H1 (cell line): ENCODE data around the gene TIMM29. TPM values are rescaled to one million over a fixed set of nuclear protein-coding genes. Genes with fewer than 3 reads are reported as not detected.

Experiments
- GTF2F1 ChIP-seq: IDR thresholded peaks from 2 replicates; pipeline ENCODE4 v1.6.1; 2012; ENCODE audit warnings: low read depth, low read length, improper control_type of control experiment, borderline replicate concordance
- JUN ChIP-seq: IDR thresholded peaks from 2 replicates; pipeline ENCODE4 v1.6.1; 2011; ENCODE audit warnings: low read depth, mild to moderate bottlenecking, improper control_type of control experiment, low read length
- MAFK ChIP-seq: IDR thresholded peaks from 2 replicates; pipeline ENCODE4 v1.6.1; 2012; ENCODE audit warnings: low read depth, mild to moderate bottlenecking, improper control_type of control experiment, low read length
- MAX ChIP-seq: IDR thresholded peaks from 2 replicates; pipeline ENCODE4 v1.6.1; 2012; ENCODE audit warnings: inconsistent platforms
- POLR2AphosphoS5 ChIP-seq: IDR thresholded peaks from 2 replicates; pipeline ENCODE4 v1.6.1; 2011; ENCODE audit warnings: low read depth, low read length
- POU5F1 ChIP-seq: IDR thresholded peaks from 2 replicates; pipeline ENCODE4 v1.6.1; 2011; ENCODE audit warnings: low read depth, mild to moderate bottlenecking, low read length, moderate library complexity
- SAP30 ChIP-seq: fragments of 300-600 bp; sonication (generic); IDR thresholded peaks from 2 replicates; pipeline ENCODE4 v1.7.1; 2012; ENCODE audit warnings: low read length, moderate library complexity, mild to moderate bottlenecking, inconsistent platforms; ENCODE audit not compliant: insufficient read depth, insufficient replicate concordance
- SIN3A ChIP-seq, 2 experiments: IDR thresholded peaks in 1 of 2; conservative IDR thresholded peaks in 1 of 2; 2 replicates each; pipeline ENCODE4 v1.6.1; 2011 to 2012; ENCODE audit warnings: low read length in 2 of 2, improper control_type of control experiment in 1 of 2, low read depth in 1 of 2, mild to moderate bottlenecking in 1 of 2
- SIX5 ChIP-seq: IDR thresholded peaks from 2 replicates; pipeline ENCODE4 v1.6.1; 2011; ENCODE audit warnings: mild to moderate bottlenecking, low read depth, low read length
- TAF1 ChIP-seq: IDR thresholded peaks from 2 replicates; pipeline ENCODE4 v1.6.1; 2011; ENCODE audit warnings: mild to moderate bottlenecking, low read depth, low read length
- TCF12 ChIP-seq: IDR thresholded peaks from 2 replicates; pipeline ENCODE4 v1.6.1; 2011; ENCODE audit warnings: low read depth, mild to moderate bottlenecking, low read length
- YY1 ChIP-seq: IDR thresholded peaks from 2 replicates; pipeline ENCODE4 v1.6.1; 2011; ENCODE audit warnings: low read depth, mild to moderate bottlenecking, low read length
- ZNF274 ChIP-seq: IDR thresholded peaks from 2 replicates; pipeline ENCODE4 v1.7.0; 2012; ENCODE audit warnings: low read length, borderline replicate concordance; ENCODE audit errors: extremely low read depth
- polyA plus RNA-seq, 7 experiments: library from polyadenylated mRNA; depleted of rRNA in 3 of 7; stranded (reverse) in 5 of 7; unstranded in 2 of 7; fragments of >200 nt in 5 of 7; fragments of 200-250 nt in 2 of 7; gene quantifications; 1 replicate in 5 of 7; 2 replicates in 1 of 7; 4 replicates in 1 of 7; pipeline versions ENCODE4 v1.2.1 to v1.2.3, GENCODE V29; 2011 to 2013; ENCODE audit warnings: missing spikeins in 2 of 7, mixed read lengths in 2 of 7
- total RNA-seq: library from RNA; stranded (reverse); fragmentation: NEBNext Ultra II Directional; extraction: Animal tissue kit (Norgen Biotek cat#: 25700); gene quantifications from 2 replicates; pipeline ENCODE4 v1.2.1, GENCODE V29; 2021

TIMM29 gene
- total and polyA plus RNA-seq, 2 of the 8 experiments (the other 6 are each of a cell fraction or from before 2014, with no cell fraction given) = 15.9 to 24.0 TPM

GRCh38 chr19:10936661-10937084, 8.1 kb downstream of the TIMM29 start (continued):
- no peak for TF ChIP-seq MAX
- TF ChIP-seq SIN3A (conservative IDR thresholded peaks at IDR 0.05 in 1 of 2, IDR thresholded peaks at IDR 0.05 in 1 of 2; ENCODE audit: low read depth in 1 of 2, low read length in 2 of 2) = peak in 1 of 2 experiments; percentile 41; a peak in 1 of 4 replicates
- TF ChIP-seq MAFK = no peak
- no peak for TF ChIP-seq SIX5
- TF ChIP-seq POU5F1 = no peak
- TF ChIP-seq TAF1 = peak; percentile 57; the same call in 1 of the 2 replicates
- no peak for TF ChIP-seq JUN
- peak; percentile 64; the same call in 1 of the 2 replicates for TF ChIP-seq POLR2AphosphoS5
- 0 out of 2 replicates have a peak, but pooled peaks have one; percentile 32 for TF ChIP-seq GTF2F1
- no peak for TF ChIP-seq ZNF274
- no peak for TF ChIP-seq SAP30
- TF ChIP-seq YY1 = peak; percentile 42; the same call in 1 of the 2 replicates
- TF ChIP-seq TCF12 = no peak
